Upper lobe of right lung (tissue), 1 donor: ENCODE data around the gene ZNF407. TPM values are rescaled to one million over a fixed set of nuclear protein-coding genes. Genes with fewer than 3 reads are reported as not detected.

Source experiments
- ATAC-seq: fragments of 200-7000 bp; cut with Tn5 transposase; one replicate; pipeline ENCODE4 v1.9.1; 2020; ENCODE audit warnings: mild to moderate bottlenecking, moderate library complexity
- DNase-seq: peaks from one replicate; pipeline ENCODE4 v3.0.0-alpha.2; 2020
- H3K27ac ChIP-seq: fragments of 200-600 bp; one replicate; pipeline ENCODE4 v1.8.0; 2022
- H3K27me3 ChIP-seq: fragments of 200-600 bp; one replicate; pipeline ENCODE4 v1.8.0; 2022; ENCODE audit warnings: mild to moderate bottlenecking
- H3K36me3 ChIP-seq: fragments of 200-600 bp; one replicate; pipeline ENCODE4 v1.8.0; 2022
- H3K4me1 ChIP-seq: fragments of 200-600 bp; one replicate; pipeline ENCODE4 v1.8.0; 2022
- H3K4me3 ChIP-seq: fragments of 200-600 bp; one replicate; pipeline ENCODE4 v1.8.0; 2022; ENCODE audit warnings: mild to moderate bottlenecking
- H3K9me3 ChIP-seq: fragments of 200-600 bp; one replicate; pipeline ENCODE4 v1.8.0; 2022
- CTCF ChIP-seq: fragments of 200-600 bp; IDR thresholded peaks from one replicate; pipeline ENCODE4 v1.8.0; 2022; ENCODE audit warnings: antibody characterized with exemption
- intact Hi-C: fragments of 100-400 bp; cut with DNase I; formaldehyde crosslinking; loops from one replicate; pipeline ENCODE4 v1.11.0; 2022
- total RNA-seq: library from RNA; stranded (reverse); fragmentation: NEBNext Ultra II Directional; extraction: Animal tissue kit (Norgen Biotek cat#: 25700); gene quantifications from one replicate; pipeline ENCODE4 v1.2.1, GENCODE V29; 2021
- donor health status: DM: no; HTN: yes; CAD: no; lungs with severe emphysema.

ZNF407 gene
- total RNA-seq, 1 donor from 2014 or later = 18.4 TPM

- Histone ChIP-seq H3K9me3 (no peaks in the 10 kb centered on the region), H3K27ac (no peak overlapping the region), H3K27me3 (no peaks in the 10 kb centered on the region), H3K4me3 (no peak overlapping the region), H3K4me1 (no peaks in the 10 kb centered on the region), H3K36me3 (no peaks in the 10 kb centered on the region)
- no peak for ATAC-seq
- TF ChIP-seq CTCF = no peak
- DNase-seq = no peak
- intact Hi-C loops = no loop called here
These were observed 374.7 kb downstream of the ZNF407 start for GRCh38 chr18:74972354-74972753.

- TF ChIP-seq CTCF = no peak
- intact Hi-C loops = no loop called here
- Histone ChIP-seq H3K4me3 (no peak overlapping the region), H3K36me3 (no peaks in the 10 kb centered on the region), H3K4me1 (no peaks in the 10 kb centered on the region), H3K27ac (no peak overlapping the region), H3K27me3 (no peaks in the 10 kb centered on the region), H3K9me3 (no peaks in the 10 kb centered on the region)
- DNase-seq = no peak
- no peak for ATAC-seq
These were observed 377.3 kb downstream of the ZNF407 start for GRCh38 chr18:74975001-74975400.

DNA sequence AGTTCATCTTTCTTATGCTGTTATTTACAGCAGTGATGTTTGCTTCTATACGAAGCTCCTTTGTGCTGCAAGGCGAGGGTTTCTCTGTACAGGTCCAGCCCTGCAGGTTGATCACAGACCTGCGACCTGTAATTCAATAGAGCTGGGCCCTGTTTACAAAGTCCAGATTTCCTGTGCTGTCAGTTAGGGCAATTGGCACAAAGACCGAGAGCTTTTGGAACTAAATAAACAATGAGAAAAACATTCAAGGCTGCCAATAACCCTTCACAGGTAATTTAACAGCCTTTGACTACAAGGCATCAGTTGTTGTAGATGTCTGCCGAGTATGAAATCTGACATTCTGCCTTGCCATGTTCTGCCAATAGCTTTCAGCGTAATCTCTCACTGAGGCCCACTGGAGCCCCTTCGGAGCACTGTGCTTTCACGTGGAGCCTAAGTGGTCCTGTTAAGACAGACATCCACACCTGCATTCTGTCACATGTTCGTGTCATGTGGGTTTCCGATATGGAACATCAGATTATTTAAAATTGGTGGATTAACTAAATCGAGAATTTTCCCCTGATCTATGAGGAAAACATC lies 378.8 kb downstream of the ZNF407 start:
- Histone ChIP-seq H3K9me3 (no peaks in the 10 kb centered on the region), H3K4me3 (no peak overlapping the region), H3K36me3 (no peaks in the 10 kb centered on the region), H3K4me1 (no peaks in the 10 kb centered on the region), H3K27ac (no peak overlapping the region), H3K27me3 (no peaks in the 10 kb centered on the region)
- DNase-seq (no peak), ATAC-seq (no peak)
- no peak for TF ChIP-seq CTCF
- intact Hi-C loops = no loop called here

DNA sequence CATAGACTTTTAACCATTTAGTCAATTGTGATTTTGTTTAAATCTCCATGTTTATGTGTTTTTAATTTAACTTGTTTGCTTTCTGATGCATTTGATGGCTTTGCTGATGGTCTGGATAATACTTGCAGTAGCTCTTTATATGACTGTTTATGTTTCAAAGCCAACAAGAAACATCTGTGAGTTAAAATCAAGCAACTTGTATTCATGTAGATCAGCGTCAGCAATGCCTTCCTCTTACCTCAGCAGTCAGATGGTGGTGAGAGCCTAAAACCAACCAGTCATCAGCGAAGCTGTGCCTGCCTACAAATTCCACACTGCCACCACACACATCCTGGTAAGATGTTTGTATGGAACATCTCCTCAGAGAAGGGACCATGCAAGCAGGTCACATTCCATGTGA lies 379.4 kb downstream of the ZNF407 start:
- DNase-seq = no peak

GRCh38 chr18:74980669-74981068 lies 383.0 kb downstream of the ZNF407 start:
- no peak overlapping the region for H3K27ac ChIP-seq
- TF ChIP-seq CTCF = no peak
- intact Hi-C loops = no loop called here
- H3K27me3 ChIP-seq = no peaks in the 10 kb centered on the region
- H3K36me3 ChIP-seq = no peaks in the 10 kb centered on the region
- DNase-seq (no peak), ATAC-seq (no peak)
- no peaks in the 10 kb centered on the region for H3K9me3 ChIP-seq
- no peaks in the 10 kb centered on the region for H3K4me1 ChIP-seq
- no peak overlapping the region for H3K4me3 ChIP-seq

More for the DNA sequence above, 379.4 kb downstream of the ZNF407 start:
- Histone ChIP-seq H3K27me3 (no peaks in the 10 kb centered on the region), H3K9me3 (no peaks in the 10 kb centered on the region), H3K4me1 (no peaks in the 10 kb centered on the region), H3K27ac (no peak overlapping the region), H3K36me3 (no peaks in the 10 kb centered on the region), H3K4me3 (no peak overlapping the region)
- ATAC-seq = no peak
- intact Hi-C loops = no loop called here
- no peak for TF ChIP-seq CTCF

- TF ChIP-seq CTCF = no peak
- Histone ChIP-seq H3K4me1 (no peaks in the 10 kb centered on the region), H3K27me3 (no peaks in the 10 kb centered on the region), H3K36me3 (no peaks in the 10 kb centered on the region), H3K9me3 (no peaks in the 10 kb centered on the region), H3K4me3 (no peak overlapping the region), H3K27ac (no peak overlapping the region)
- intact Hi-C loops = no loop called here
- ATAC-seq (no peak), DNase-seq (no peak)
These were observed 383.8 kb downstream of the ZNF407 start for GRCh38 chr18:74981476-74981875.
